B cell (primary cell): ENCODE measurements around the gene PARD6G.

Experiments
- CTCF ChIP-seq: fragments of 200-600 bp; IDR thresholded peaks from one replicate; pipeline ENCODE4 v1.8.0; 2022; ENCODE audit warnings: antibody characterized with exemption, mild to moderate bottlenecking
- EZH2 ChIP-seq: IDR thresholded peaks from 2 replicates; pipeline ENCODE4 v1.6.1; 2012; ENCODE audit warnings: borderline replicate concordance, low read depth, mild to moderate bottlenecking, moderate library complexity, low read length; ENCODE audit not compliant: insufficient read depth, poor library complexity, severe bottlenecking

DNA sequence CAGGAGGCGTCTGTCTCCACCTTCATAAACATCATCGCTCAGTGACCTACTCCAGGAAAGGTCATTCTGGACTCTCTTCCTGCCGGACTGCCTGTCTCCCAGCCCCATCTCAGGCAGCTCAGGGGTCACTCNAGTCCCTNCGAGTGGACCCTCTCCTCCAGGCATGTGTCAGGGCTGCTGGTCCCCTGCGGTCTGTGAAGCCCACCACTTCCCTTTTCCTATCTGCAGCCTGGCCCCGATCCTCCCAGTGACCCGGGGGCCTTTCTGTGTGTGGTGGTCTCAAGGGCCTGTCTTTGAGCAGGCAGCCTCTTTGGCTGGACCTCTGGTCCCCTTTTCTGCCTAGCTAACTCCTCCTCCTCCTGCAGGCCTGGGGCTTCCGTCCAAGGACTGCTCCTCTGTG lies 5.9 kb upstream of the PARD6G start:
- TF ChIP-seq CTCF (no peak), EZH2 (no peak)
